ENCODE results near the gene RUNDC1.

- TF ChIP-seq CTCF (IDR thresholded peaks at IDR 0.05; ENCODE audit: poor library complexity, severe bottlenecking): no peak
- TF ChIP-seq REST (IDR thresholded peaks at IDR 0.05; ENCODE audit: borderline replicate concordance): no peak
- no peak for TF ChIP-seq RAD21 (conservative IDR thresholded peaks at IDR 0.05)
- no peak for TF ChIP-seq EP300 (conservative IDR thresholded peaks at IDR 0.05; ENCODE audit: poor library complexity, severe bottlenecking)
- TF ChIP-seq POLR2AphosphoS5 (IDR thresholded peaks at IDR 0.05): no peak
- no peak for TF ChIP-seq EZH2 (IDR thresholded peaks at IDR 0.05; ENCODE audit: borderline replicate concordance, insufficient read depth, low read length, poor library complexity, severe bottlenecking)
These were observed 44.9 kb downstream of the RUNDC1 start for GRCh38 chr17:43025290-43025657.

Measured in neural cell (in vitro differentiated cells).